Hematopoietic multipotent progenitor cell treated with erythropoietin and hydrocortisone succinate and interleukin-3 and kit ligand, for 17 days (in vitro differentiated cells): Measurements from ENCODE around the gene LCMT2.
"Not testable (repeated sequence)": the region's sequence is repeated elsewhere in the genome, so short reads cannot be mapped to it uniquely, and the experiment has no call there.

Experiments used
- DNase-seq: peaks from one replicate; pipeline ENCODE4 v3.0.0-alpha.2; 2015; ENCODE audit warnings: low spot score

LCMT2 gene

DNA sequence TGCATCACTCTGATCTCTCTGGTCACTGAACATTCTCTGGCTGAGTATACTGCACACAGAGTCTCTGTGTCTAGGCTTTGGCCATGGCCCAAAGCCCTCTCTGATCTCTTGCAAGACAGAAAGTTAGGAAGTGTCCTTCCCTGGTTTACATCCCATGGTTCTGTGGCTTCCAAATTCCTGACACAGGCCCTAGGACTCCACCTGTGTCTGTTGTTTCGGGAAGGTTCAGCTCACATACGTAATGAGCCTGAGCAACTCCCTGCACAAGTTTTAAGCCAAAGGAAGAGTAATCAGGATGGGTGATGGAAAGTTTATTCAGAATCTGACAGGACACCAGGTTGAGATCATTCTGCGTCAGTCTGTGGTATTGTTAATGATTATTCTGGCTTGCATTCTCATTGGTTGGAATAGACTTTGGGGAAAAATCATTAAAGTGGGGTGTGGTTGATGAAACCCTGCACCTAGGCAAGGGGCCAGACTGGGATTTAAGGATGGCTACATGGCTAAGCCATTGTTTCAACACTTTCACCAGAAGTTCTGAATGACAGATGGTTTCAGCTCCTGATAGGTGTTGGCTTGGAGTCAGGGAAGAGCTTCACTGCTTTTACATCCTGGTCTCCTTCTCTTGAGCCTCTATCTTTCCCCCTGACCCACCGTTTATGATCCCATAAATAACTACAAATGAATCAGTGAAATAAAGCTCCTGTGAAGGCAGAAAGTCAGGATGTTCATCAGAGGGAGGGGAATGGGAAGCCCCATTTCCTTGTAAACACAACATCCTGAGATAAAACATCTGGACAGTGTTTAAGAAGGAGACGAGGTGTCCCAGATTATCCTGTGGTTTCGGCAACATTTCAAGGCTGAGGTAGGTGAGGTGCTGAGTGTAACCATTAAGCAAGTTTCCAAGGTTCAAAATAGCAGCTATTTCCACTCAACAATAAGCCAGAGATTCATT is 14.1 kb downstream of the LCMT2 start:
- no peak for DNase-seq

DNA sequence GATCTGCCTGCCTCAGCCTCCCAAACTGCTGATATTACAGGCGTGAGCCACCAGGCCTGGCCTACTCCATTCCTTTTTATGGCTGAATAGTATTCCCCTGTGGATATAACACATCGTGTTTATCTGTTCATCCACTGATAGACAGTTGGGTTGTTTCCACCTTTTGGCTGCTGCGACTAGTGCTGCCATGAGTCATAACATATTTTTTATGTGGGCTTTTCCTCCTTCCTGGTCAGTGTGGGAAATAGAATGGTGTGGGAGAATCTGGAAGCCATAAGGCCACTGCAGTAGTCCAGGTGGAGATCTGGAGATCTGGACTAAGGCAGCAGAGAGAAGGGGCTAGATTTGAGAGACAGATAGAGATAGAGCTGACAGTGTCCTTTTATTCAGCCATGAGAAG is 16.2 kb downstream of the LCMT2 start:
- no peak for DNase-seq

DNA sequence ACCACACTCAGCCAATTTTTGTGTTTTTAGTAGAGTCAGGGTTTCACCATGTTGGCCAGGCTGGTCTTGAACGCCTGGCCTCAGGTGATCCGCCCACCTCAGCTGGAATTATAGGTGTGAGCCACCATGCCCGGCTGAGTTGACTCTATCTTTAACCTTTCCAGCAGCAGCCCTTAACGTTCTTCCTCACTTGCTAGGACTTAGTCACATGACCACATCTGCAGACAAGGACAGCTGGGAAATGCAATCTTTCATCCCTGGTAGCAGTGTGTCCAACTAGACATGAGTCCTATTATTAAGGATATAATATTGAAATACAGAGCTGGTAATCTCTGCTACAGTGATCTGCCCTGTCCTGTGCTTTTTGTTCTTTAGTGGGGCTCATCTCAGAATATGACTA is 18.0 kb downstream of the LCMT2 start:
- no peak for DNase-seq

DNA sequence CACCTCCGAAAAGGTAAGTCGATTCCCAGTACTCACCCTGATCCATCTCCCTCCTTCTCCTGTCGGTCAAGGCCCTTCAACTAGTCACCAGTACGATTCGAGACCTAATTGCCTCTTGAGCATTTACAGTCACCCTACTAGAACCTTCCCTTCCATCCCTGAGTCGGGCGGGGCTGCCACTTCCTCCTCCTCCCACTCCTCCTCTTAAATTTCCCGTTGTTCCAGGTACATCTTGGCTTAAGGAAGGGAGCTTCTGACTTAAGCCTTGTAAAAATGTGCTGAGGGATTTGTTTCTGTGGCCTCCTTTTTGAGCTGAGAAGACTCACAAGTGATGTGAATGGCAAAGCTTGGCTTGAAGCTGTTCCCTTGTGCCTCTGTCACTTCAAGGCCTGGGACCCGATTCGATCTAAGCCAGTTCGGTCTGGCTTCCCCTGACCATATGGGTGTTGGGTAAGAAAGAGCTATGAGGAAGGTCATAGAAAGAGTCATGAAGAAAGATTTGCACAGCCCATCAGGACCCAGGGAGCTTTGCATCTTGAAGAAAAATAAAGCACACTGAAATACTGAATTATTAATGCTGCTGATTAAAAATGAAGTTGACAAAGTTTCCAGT is 28.1 kb downstream of the LCMT2 start, which contains the start of gene TGM7:
Gene TGM7 (minus strand): TSS at position 51 of the 613 bp plus-strand sequence.
- no peak for DNase-seq

DNA sequence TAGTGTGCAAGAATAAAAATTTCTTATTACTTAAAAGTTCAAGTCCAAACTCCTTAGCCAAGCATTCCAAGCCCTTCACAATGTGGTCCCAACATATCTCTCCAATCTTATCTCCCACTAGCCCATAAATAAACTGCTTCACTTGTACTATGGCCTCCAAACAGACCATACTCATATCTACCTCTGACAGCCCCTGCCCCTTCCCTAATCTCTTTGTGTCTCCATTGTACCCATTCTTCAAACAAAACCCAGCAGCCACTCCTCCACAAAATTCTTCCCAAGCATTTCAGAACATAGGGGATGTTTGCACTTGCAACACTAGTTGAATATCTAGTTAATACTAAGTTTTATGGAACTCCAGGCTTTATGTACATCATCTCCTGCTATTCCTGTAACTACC is 30.5 kb downstream of the LCMT2 start:
- DNase-seq, result no peak

DNA sequence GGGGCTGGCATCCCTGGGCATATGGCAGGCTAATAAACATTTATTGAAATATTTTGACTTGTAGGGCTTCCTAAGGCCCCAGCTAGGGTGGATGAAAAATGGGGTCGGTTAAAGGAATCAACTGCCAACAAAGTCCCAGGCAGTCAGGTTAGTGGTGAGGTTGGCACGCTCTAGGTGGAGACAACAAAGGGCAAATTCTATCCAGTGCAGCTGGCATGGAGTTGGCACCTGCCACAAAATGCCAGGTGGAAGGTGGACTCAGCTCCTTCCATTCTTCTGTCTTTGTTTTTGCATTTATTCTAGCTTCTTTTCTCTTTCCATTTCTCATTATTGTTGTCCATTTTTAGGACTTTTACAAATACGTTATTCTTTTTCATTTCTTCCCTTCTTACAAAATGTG is 31.0 kb downstream of the LCMT2 start:
- DNase-seq, result no peak

DNA sequence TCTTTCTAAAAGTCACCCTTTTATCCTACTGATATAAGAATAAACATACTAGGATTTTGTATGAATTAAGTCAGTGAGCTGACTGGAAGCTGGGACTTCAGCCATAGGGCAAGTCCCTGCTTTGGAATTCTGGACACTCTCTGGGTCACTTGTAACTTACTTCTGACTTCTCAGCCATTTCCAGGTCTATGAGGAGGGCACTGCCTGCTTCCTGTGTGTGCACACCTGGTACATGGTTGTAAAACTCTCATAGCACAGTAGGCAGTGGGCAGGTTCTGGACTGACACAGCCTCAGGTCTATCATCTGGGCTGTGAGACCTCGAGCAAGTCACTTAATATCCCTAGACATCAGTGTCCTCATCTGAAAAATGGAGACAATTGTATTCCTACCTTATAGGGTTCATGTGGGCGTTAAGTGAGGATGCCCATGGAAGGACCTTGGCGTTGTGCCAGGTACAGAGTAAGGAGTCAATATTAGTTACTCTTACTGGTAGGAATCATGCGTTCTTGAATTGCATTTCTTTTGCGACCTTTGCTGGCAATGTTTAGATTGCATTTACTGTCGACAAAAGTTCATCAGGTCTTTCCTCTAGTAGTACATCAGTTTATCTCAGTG is 36.2 kb downstream of the LCMT2 start:
- DNase-seq, result no peak

DNA sequence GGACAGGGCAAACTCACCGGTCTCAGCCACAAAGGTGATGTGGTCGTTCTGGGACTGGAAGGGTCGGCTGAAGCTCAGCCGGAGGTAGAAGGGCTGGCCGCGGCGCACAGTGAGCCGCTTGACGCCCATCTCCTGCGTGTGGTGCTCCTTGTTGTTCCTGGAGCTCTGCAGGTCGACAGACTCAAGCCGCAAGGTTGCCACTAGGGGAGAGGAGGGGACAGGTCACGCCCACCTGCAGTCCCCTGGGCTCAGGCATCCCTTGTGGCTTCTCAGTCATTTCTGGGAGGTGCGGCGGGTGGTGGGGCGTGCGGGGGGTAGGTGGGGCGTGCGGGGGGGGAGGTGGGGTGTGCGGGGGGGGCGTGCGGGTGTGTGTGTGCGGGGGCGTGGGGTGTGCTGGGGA is 36.9 kb downstream of the LCMT2 start:
- DNase-seq, result no peak

DNA sequence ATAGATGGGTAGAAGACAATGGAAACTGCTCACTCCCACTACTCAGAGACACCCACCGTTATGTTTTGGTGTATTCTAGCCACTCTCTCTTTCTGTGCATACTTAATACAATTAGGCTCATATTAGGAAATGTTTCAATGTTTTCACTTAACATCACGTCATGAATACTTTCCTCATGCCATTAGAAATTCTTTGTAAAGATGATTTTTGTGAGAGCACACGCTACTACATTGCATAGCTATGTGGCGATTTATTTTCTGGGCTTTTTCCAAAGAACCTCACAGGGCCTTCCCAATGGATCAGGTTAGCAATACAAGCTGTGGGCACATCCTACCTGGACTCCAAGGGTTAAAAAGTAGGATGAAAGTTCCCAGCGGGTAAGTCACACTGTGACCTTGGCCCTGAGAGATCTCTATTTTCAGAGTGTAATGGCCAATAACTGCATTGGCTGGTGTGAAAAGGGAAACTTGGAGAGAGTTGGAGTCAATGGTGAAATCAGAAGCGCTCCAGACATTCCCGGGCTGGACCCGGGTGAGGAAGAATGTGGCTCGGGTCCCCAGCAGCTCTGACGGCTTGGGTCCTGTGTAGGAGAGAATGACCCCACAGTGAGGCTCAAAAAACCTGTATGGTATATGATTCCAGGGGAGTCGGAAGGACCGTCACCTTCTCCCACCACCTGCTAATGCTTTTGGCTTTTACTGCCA is 37.8 kb downstream of the LCMT2 start:
- DNase-seq, result no peak

DNA sequence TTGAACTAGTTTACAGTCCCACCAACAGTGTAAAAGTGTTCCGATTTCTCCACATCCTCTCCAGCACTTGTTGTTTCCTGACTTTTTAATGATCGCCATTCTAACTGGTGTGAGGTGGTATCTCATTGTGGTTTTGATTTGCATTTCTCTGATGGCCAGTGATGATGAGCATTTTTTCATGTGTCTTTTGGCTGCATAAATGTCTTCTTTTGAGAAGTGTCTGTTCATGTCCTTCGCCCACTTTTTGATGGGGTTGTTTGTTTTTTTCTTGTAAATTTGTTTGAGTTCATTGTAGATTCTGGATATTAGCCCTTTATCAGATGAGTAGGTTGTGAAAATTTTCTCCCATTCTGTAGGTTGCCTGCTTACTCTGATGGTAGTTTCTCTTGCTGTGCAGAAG is 40.7 kb downstream of the LCMT2 start:
- not testable (repeated sequence) for DNase-seq

DNA sequence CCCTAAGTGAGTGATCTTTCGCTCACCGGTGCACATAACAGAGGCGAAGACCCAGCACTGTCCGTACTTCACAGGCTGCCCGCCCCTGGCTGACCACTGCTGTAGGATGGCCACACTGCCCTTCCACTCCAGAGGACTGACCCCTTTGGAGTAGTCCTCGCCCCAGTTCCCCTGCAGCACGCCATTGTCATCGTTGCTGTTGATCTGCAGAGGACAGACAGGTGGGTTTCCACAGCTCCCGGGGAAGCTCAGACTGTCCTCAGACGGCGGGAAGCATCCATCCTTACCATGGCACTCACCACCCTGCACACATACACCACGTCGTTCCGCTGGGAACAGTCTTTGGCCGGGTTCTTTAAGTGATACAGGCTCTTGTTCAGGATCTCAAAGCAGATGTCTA is 43.1 kb downstream of the LCMT2 start:
- no peak for DNase-seq

DNA sequence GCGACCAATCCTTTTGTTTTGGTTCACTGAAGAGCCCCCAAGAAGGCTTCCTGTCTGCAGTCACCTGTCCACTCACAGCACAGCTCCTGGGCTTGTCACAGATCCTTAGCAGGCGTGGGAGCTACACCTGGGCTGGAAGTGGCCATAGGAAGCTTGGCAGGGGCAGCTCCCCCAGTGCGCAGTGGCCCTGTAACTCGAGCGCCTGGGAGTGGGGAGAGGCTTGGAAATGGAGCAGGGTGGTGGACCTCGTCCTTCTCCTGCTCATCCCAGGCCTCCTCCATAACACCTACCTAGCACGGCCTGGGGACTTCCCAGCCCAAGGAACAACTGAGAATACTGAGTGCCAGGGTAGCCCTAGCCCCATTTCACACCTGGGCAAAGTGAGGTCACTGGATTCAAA is 44.3 kb downstream of the LCMT2 start:
- no peak for DNase-seq

DNA sequence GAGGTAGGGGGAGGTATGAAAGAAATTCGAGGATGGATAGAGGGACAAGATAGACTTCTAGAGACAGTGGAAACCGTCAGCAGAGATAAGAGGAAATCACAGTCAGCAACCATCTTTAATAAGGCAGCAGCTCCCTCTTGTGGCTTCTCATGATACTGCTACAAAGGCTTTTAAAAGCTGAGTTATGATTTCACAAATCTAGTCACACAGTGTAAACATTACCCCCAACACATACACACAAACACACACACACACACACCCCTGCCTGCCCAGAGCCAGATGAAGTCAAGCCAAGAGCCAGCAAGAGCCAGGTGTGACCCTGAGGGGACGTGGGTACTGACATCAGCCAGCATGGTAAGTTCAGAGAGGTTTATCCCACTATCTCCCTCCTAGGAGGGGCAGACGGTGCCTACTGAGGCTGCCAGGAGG is 44.8 kb downstream of the LCMT2 start:
- peak; percentile 90 for DNase-seq

DNA sequence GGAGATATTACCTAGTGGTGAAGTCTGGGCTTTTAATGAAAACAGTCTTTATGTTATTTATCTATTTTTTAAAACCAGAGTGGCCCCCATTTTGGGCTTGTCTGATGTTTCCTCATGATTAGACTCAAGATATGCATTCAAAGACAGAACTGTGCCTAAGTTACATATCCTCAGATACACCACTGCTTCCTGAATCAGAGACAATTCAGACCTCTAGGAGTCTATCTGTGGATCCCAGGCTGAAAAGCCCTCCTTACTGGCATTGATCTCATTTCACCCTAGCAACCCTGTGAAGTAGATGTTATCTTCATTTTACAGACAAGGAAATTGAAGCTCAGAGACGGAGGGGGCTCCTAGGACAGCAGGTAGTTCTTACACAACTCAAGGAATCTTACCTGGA is 46.8 kb downstream of the LCMT2 start:
- no peak for DNase-seq

DNA sequence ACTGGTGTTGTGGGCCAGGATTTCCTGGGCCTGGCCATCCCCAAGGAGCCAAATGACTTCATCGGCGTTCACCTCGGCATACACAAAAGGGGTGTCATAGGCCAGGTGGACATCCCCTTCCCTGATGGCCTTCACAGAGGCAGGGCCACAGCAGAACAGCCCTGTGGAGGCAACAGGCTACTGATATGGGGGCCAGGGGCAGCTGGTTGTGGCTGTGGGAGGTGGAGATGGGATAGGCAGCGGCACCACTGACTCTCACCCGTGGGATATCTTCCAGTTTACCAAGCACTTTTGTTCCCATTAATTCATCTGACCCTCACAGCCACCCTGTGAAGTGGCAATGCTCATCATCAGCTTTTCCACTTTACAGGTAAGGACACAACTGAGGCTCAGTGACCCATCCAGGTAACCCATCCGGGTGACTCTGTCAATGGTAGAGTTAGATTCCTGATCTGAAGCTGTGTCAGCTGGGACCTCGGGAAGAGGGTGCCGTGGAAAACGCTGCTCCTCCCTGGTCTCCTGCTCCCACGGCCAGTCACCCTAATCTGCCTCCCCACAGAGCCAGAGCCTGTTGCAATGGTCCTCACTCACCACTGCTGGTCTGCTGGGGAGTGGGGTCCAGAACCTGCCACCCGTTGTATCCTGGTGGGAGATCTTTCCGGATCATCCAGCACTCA is 48.3 kb downstream of the LCMT2 start:
- DNase-seq, result no peak

DNA sequence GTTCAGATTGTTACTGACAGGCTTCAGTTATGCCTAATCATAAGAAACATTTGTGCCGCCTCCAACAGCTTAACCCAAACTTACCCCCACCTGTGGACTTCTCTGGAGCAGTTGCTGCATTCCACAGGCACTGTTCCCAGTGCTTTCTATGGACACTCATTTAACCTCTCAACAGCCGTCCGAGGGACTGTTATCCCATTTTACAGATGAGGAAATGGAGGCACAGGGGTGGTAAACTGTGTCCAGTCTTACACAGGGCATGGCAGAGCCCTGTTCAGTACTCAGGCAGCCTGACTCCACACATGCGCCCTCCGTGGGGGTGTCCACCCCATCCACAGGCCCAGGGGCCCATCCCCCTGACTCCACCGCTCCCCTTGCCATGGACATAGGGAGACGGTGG is 49.4 kb downstream of the LCMT2 start:
- DNase-seq, result no peak

DNA sequence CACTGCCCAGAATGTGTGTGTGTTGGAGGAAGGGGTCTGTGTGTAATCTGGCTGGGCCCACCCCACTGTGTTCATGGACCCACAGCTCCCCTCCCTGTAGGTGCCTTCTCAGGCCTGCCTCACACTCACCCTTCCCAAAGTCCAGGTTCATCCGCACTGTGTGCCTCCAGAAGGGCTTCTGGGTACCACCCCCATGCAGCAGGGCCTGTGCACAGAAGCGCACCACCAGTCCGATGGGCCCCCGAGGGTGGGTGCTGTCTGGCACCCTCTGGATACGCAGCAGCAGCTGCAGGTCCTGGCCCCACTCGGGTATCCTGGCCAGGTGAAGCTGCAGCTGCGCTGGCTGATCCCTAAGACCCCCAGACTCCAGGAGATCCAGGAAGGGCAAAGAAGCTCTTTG is 50.9 kb downstream of the LCMT2 start:
- no peak for DNase-seq

DNA sequence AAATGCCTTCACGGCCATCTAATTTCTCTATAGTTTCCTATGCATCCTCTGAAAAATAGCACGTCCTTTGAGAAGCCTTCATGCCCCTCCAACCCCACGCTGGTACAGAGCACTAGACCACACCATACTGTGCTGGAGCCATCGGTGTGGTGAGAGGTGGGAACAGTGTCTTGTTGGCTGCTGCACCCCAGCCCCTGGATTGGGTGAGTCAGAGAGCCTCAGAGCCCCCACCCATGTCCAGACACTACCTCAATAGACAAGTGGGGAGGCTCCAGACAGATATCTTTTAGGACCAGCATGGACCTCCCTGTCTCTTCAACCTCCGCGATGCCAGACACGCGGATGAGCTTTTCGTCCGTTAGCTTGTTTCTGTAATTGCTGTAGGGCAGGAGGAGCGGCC is 51.5 kb downstream of the LCMT2 start:
- DNase-seq, result no peak

DNA sequence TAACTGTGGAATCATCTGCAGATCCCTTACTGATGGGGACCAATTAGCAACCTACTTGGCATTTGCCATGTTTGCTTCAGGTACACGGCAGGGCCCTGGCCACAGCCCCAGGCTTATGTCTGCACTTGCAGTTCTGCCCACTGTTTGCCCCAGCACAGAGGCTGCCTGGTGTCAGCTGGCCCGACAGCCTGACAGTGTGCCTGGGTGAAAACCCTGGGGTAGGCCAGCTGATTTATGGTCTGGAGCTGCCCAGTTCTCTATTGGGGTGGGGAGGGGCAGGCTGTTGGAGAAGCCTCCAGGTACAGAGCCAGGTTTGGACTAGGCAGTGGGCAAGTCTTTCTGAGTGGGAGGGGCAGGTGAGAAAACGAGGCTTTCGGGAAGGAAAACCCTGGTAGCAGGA is 52.5 kb downstream of the LCMT2 start:
- DNase-seq, result no peak

DNA sequence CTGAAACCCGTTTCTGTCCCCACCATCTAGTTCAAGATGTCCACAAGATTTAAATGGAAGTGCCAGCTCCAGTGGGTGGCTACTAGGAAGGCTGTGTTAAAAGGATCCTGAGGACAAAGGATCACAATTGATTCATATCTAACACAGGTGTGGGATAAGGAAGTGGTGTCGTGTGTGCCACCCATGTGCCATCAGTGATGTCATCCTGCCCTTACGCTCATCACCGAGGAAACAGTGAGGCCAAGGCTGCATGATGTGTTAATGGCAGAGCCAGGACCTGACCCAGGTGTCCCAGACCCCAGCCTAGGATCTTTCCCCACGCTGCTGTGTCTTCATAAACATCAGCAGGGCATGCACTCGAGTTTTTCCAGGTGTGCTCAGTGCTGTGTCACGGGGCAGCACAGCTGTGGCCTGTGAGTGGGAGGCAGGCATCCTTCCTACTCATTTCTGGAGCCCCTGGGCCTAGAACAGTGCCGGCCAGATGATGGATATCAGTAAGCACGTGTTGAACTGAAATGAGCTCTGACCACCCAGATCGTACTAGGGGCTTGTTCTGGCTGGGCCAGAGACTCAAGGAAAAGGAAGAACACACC is 53.0 kb downstream of the LCMT2 start:
- no peak for DNase-seq

DNA sequence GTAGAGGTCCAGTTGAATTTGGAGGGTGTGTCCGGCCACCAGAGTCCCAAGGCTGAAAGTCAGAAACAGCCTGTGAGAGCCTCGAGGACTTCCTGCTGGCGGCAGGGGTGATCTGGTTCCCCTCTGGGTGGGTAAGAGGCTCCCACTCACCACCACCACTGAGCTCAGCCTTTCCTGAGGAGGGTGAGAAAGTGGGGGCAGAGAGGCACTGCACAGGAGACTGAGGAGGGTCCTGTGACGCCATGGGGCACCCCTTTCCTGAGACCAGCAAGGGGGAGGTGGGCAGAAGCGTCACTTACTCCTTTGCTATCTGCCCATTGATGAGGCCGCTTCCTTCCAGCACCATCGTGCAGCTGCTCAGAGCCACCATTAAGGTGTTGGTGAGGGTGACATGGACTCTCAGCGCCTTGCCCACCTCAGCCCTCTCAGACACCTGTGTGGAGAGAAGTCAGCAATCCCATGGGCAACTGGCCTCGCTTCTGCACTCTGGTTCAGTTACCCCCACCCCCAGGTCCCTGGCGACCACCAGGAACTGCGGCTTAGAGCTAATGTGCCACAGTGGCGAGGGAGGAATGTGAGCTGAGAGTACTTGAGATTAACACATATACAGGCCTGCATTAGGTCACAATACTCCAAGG is 53.7 kb downstream of the LCMT2 start:
- DNase-seq, result no peak
